ENCODE results near the gene EGFR.

- TF ChIP-seq CTCF (IDR thresholded peaks at IDR 0.05): no peak
- no peak for TF ChIP-seq POLR2A (IDR thresholded peaks at IDR 0.05)
Observed at GRCh38 chr7:55092186-55092974, 73.6 kb downstream of the EGFR start.

Measured in adrenal gland (tissue), 5 donors.